Brain microvascular endothelial cell (primary cell): ENCODE data around the gene IL17REL.

ENCODE experiments used
- DNase-seq: peaks from one replicate; pipeline ENCODE4 v3.0.0-alpha.2; 2020
- H3K27ac ChIP-seq: fragments of 250-450 bp; sonication (Bioruptor Pico); 2 replicates; pipeline ENCODE4 v1.5.1; 2020; ENCODE audit warnings: mild to moderate bottlenecking, moderate library complexity
- H3K27me3 ChIP-seq: fragments of 250-450 bp; sonication (Bioruptor Pico); replicated peaks from 2 replicates; pipeline ENCODE4 v1.5.1; 2020; ENCODE audit warnings: mild to moderate bottlenecking
- H3K36me3 ChIP-seq: fragments of 250-450 bp; sonication (Bioruptor Pico); replicated peaks from 2 replicates; pipeline ENCODE4 v1.5.1; 2020; ENCODE audit warnings: mild to moderate bottlenecking
- H3K4me3 ChIP-seq: 2 replicates; pipeline ENCODE4 v1.5.1; 2011; ENCODE audit warnings: low read depth, mild to moderate bottlenecking, control low read depth, low read length, moderate library complexity
- in situ Hi-C: cut with HindIII; loops from 2 replicates; pipeline ENCODE4 v1.10.0; 2017; ENCODE audit warnings: low sequenced_read_pairs, low pct_ligation_motif_present
- TF ChIP-seq, protein P1 (sequence below): IDR thresholded peaks from 2 replicates; pipeline ENCODE4 v1.5.1; 2011; ENCODE audit warnings: low read depth, mild to moderate bottlenecking, moderate library complexity, low read length, control low read depth, inconsistent platforms; ENCODE audit errors: missing control alignments

Gene IL17REL

DNA sequence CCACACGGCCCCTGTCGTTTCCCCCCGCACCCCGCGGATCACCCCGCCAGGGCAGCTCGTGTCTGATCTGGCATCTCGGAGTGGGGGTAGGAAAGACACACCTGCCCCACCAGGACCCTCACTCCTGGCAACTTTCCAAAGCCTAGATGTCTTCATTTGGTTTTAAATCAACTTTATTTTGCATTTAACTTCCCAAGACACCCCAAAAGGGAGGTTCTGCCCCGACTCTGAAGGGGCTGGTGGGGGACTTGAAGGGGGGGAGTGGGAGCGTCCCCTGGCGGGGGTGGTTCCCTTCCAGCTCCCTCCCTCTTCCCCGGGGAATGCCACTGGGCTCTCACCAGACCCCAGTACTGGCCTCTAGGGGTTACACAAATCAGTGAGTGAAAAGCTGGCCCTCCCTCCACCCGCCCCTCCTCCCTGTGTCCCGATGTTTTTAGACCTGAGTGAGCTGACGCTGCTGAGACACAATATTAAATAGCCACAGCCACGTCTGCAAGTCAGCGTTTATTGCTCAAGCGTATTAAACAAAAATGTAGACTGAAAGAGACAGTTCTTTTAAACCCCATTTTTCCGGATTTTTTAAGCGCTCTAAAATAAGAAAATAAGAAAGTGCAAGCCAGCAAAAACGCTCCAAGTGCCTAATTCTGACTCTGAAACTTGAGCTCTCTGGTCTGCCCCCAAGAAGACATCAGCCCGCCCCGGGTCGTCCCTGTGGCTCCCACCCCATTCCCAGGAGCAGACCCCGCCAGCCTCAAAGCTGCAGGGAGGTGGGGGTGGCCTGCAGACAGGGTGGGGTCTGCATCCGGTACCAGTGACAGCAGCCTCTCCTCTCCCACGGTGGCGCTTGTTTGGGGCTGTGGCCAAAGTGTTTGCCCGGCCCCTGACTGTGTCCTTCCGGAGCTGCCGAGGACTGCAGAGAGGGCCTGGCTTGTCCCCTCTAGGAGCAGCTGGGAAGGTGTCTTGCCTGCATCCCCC is 46.6 kb upstream of the IL17REL start:
- Histone ChIP-seq H3K27me3 (peaks cover 11% of the 10 kb centered on the region), H3K36me3 (no peaks in the 10 kb centered on the region), H3K27ac (no peak overlapping the region), H3K4me3 (no peak overlapping the region)
- in situ Hi-C loops, result no loop called here
- peak; percentile 7 for DNase-seq
- TF ChIP-seq, protein P1, sequence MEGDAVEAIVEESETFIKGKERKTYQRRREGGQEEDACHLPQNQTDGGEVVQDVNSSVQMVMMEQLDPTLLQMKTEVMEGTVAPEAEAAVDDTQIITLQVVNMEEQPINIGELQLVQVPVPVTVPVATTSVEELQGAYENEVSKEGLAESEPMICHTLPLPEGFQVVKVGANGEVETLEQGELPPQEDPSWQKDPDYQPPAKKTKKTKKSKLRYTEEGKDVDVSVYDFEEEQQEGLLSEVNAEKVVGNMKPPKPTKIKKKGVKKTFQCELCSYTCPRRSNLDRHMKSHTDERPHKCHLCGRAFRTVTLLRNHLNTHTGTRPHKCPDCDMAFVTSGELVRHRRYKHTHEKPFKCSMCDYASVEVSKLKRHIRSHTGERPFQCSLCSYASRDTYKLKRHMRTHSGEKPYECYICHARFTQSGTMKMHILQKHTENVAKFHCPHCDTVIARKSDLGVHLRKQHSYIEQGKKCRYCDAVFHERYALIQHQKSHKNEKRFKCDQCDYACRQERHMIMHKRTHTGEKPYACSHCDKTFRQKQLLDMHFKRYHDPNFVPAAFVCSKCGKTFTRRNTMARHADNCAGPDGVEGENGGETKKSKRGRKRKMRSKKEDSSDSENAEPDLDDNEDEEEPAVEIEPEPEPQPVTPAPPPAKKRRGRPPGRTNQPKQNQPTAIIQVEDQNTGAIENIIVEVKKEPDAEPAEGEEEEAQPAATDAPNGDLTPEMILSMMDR, result peak; percentile 21

DNA sequence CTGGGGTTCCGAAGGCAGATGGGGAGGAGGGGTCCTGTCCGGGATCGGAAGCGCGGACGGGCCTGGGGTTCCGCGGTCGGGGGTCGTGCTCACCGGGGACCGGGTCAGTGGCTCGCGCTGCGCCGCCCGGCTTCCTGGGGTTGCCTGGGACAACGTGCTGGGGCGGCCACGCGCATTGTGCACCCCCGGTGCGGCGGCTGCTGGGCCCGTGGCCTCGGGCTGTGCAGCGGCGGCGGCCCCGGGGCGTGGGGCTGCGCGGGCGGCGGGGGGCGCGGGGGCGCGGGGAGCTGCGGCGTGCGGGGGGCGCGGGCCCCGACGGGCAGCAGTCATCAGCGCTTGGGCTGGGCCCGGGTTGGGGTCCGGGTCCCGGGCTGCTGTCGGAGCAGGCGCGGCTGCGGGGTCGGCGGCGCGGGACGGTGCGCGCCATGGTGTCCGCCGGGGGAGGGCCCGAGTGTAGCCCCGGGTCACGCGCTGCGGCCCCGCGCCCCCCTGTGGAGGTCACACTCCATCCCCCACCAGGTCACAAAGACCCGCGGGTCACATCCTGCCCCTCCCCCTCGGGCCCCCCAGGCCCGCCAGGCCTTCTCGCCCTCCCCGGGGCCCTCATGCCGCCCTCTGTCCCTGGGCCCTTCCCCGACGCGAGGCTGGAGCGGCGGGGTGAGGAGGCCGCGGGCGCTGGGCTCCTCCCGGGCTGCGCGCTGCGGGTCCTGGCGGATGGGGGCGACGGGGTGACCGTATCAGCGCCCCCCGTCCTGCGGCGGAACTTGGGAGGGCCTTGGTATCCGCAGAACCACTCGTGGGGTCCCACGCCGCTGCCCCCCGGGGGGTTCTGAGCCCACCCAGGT is 45.7 kb upstream of the IL17REL start, which contains the start of gene TTLL8:
Gene TTLL8, minus strand, starts transcription at position 238 of the 845 bp plus-strand sequence.
- no peak for DNase-seq
- Histone ChIP-seq H3K36me3 (no peaks in the 10 kb centered on the region), H3K27me3 (peaks cover 11% of the 10 kb centered on the region), H3K4me3 (no peak within 1 kb of the TSS), H3K27ac (no peak within 1 kb of the TSS)
- TF ChIP-seq, protein P1, result no peak
- in situ Hi-C loops, result no loop called here

DNA sequence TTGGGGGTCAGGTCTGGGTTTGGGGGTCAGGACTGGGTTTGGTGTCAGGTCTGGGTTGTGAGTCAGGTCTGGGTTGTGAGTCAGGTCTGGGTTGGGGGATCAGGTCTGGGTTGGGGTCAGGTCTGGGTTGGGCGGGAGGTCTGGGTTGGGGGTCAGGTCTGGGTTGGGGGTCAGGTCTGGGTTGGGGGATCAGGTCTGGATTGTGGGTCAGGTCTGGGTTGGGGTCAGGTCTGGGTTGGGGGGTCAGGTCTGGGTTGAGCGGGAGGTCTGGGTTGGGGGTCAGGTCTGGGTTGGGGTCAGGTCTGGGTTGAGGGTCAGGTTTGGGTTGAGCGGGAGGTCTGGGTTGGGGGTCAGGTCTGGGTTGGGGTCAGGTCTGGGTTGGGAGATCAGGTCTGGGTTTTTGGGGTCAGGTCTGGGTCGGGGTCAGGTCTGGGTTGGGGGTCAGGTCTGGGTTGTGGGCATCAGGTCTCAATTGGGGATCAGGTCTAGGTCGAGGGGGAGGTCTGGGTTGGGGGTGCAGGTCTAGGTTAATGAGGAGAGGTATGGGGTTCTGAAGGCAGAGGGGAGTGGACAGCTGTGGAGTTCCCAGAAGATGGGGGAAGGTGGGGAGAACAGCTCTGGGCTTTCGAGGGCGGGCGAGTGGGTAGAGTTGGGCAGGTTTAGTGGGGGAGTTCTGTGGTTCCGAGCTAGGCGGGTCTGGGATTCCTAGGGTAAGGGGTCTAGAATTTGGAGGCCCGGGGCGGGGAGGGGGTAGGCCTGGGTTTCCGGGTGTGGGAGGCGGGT is 44.9 kb upstream of the IL17REL start:
- Histone ChIP-seq H3K27me3 (peaks cover 11% of the 10 kb centered on the region), H3K36me3 (no peaks in the 10 kb centered on the region), H3K4me3 (no peak overlapping the region), H3K27ac (no peak overlapping the region)
- TF ChIP-seq, protein P1, result no peak
- in situ Hi-C loops, result no loop called here
- DNase-seq, result no peak

DNA sequence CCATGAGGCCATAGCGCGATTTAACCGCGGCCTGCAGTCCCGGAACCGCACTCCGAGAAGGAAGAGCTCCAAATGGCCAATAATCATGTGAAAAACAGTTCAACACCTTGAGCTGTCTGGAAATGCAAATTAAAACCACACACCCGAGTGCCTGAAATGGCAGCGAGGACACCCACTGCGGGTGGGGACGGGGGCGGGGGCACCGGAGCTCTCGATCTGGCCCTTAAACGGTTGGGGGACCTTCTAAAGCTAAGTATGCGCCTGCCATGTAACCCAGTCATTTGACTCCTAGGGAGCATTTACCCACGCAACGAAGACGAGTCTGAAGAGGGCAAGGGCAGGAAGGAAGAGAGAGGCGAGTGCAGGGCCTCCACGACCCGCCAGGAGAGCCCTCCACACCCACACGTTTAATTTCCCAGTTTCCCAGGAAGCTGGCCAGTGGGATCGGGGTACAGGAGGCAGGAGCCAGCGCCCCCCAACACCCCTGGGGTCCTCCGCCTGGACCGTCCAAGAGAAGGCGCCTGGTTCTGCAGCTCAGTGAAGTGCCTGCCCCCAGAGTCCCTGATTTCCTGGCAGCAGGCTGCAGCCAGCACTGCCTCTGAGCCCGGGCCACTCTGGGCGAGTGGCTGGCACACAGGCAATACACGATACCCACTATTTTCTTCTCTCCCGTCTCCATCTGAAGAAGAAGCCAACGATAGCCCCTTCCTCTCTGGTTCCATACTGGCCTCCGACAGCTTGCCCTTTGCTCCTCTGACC is 43.8 kb upstream of the IL17REL start:
- Histone ChIP-seq H3K36me3 (no peaks in the 10 kb centered on the region), H3K27me3 (peaks cover 11% of the 10 kb centered on the region), H3K4me3 (no peak overlapping the region), H3K27ac (no peak overlapping the region)
- TF ChIP-seq, protein P1, result no peak
- DNase-seq, result no peak
- in situ Hi-C loops, result no loop called here

DNA sequence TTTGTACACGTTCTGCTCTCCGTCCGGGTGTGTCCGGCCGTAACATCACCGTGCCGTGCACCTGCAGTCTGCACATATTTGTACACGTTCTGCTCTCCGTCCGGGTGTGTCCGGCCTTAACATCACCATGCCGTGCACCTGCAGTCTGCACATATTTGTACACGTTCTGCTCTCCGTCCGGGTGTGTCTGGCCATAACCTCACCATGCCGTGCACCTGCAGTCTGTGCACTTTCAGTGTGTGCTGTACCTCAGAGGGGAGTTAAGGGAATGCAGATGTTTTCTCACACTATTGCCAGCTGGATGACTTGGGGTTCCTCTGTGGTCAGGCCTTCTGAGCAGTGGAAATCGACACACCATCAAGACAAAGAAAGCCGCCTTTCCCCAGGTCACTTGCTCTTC is 41.3 kb upstream of the IL17REL start:
- H3K4me3 ChIP-seq, result no peak overlapping the region
- DNase-seq, result no peak
- TF ChIP-seq, protein P1, result no peak
- in situ Hi-C loops, result no loop called here
- no peaks in the 10 kb centered on the region for H3K36me3 ChIP-seq
- H3K27me3 ChIP-seq, result peaks cover 6% of the 10 kb centered on the region
- H3K27ac ChIP-seq, result no peak overlapping the region
